Colonic mucosa (tissue), 4 donors: ENCODE measurements around the gene WNT1. TPM values are rescaled to one million over a fixed set of nuclear protein-coding genes. Genes with fewer than 3 reads are reported as not detected.
A peak's percentile ranks its signal among the peaks of the same experiment; 100 is the strongest.

Experiments used
- DNase-seq: peaks from one replicate; pipeline ENCODE4 v3.0.0-alpha.2; 2020
- H3K27ac ChIP-seq: fragments of 200-600 bp; one replicate; pipeline ENCODE4 v1.8.0; 2021
- H3K27me3 ChIP-seq: fragments of 200-600 bp; one replicate; pipeline ENCODE4 v1.8.0; 2021
- H3K36me3 ChIP-seq: fragments of 200-600 bp; one replicate; pipeline ENCODE4 v1.8.0; 2021
- H3K4me1 ChIP-seq: fragments of 200-600 bp; one replicate; pipeline ENCODE4 v1.8.0; 2021; ENCODE audit warnings: mild to moderate bottlenecking
- H3K4me3 ChIP-seq: fragments of 200-600 bp; one replicate; pipeline ENCODE4 v1.8.0; 2021
- H3K9ac ChIP-seq, 2 donors: one replicate each; pipeline ENCODE4 v1.7.0; 2013; ENCODE audit warnings: control low read depth in 2 of 2, low read depth in 2 of 2, low read length in 2 of 2
- H3K9me3 ChIP-seq: fragments of 200-600 bp; one replicate; pipeline ENCODE4 v1.8.0; 2021
- CTCF ChIP-seq: fragments of 200-600 bp; IDR thresholded peaks from one replicate; pipeline ENCODE4 v1.8.0; 2022; ENCODE audit warnings: antibody characterized with exemption, mild to moderate bottlenecking
- intact Hi-C: fragments of 100-400 bp; cut with DNase I; formaldehyde crosslinking; loops from one replicate; pipeline ENCODE4 v1.14.1; 2022
- total RNA-seq, 2 donors: library from RNA; stranded (reverse); fragmentation: NEBNext Ultra II Directional in 1 of 2; extraction: Animal tissue kit (Norgen Biotek cat#: 25700) in 1 of 2; gene quantifications; one replicate each; pipeline ENCODE4 v1.2.1, GENCODE V29; 2021
- donor health status: healthy.
- donor health status: DM: no; HTN: no; CAD: no.
- donor health status: DM: no; HTN: no; CAD: no.

WNT1 gene
- total RNA-seq, 2 donors from 2014 or later = not detected

- peaks cover 36% of the 10 kb centered on the region for H3K4me1 ChIP-seq
- peak overlapping the region; percentile 27 for H3K4me3 ChIP-seq
- no peaks in the 10 kb centered on the region for H3K9me3 ChIP-seq
- no peak for DNase-seq
- H3K27ac ChIP-seq = no peak overlapping the region
- H3K36me3 ChIP-seq = no peaks in the 10 kb centered on the region
- H3K9ac ChIP-seq = peak overlapping the region; percentile 28 to 37
- no peak for TF ChIP-seq CTCF
- H3K27me3 ChIP-seq = peaks cover 64% of the 10 kb centered on the region
- intact Hi-C loops = loop anchor here (5.0 kb wide), 1 partner anchor 42 kb away; no protein-coding TSS in a partner anchor
Observed at GRCh38 chr12:48978741-48979601, 849 bp downstream of the WNT1 start.

GRCh38 chr12:48979602-48980388, 1.7 kb downstream of the WNT1 start:
- peak overlapping the region; percentile 27 for H3K4me3 ChIP-seq
- H3K9me3 ChIP-seq = no peaks in the 10 kb centered on the region
- no peak for DNase-seq
- H3K36me3 ChIP-seq = no peaks in the 10 kb centered on the region
- H3K27ac ChIP-seq = no peak overlapping the region
- H3K27me3 ChIP-seq = peaks cover 58% of the 10 kb centered on the region
- H3K9ac ChIP-seq = peak overlapping the region; percentile 28 to 37
- no peak for TF ChIP-seq CTCF
- peaks cover 36% of the 10 kb centered on the region for H3K4me1 ChIP-seq
- intact Hi-C loops = loop anchor here (5.0 to 10.0 kb wide), 2 partner anchors 42 to 125 kb away; partner anchors contain the start of gene DDX23

GRCh38 chr12:48980389-48980952, 2.3 kb downstream of the WNT1 start:
- Histone ChIP-seq H3K9ac (no peak overlapping the region), H3K27ac (no peak overlapping the region), H3K9me3 (no peaks in the 10 kb centered on the region), H3K36me3 (no peaks in the 10 kb centered on the region), H3K4me1 (peaks cover 36% of the 10 kb centered on the region), H3K4me3 (peak overlapping the region; percentile 27), H3K27me3 (peaks cover 59% of the 10 kb centered on the region)
- intact Hi-C loops = loop anchor here (10.0 kb wide), 1 partner anchor 126 kb away; the partner anchor contains the start of gene DDX23
- no peak for TF ChIP-seq CTCF
- DNase-seq = peak; percentile 64

- Histone ChIP-seq H3K9ac (peak overlapping the region; percentile 5 to 28), H3K4me1 (peaks cover 36% of the 10 kb centered on the region), H3K27ac (no peak overlapping the region), H3K27me3 (peaks cover 61% of the 10 kb centered on the region), H3K4me3 (peak overlapping the region; percentile 27), H3K36me3 (no peaks in the 10 kb centered on the region), H3K9me3 (no peaks in the 10 kb centered on the region)
- no peak for DNase-seq
- intact Hi-C loops = loop anchor here (10.0 kb wide), 1 partner anchor 126 kb away; the partner anchor contains the start of gene DDX23
- TF ChIP-seq CTCF = no peak
Observed at GRCh38 chr12:48980953-48981756, 3.0 kb downstream of the WNT1 start.
